ENCODE results near the gene NUP133. TPM values are rescaled to one million over a fixed set of nuclear protein-coding genes. Genes with fewer than 3 reads are reported as not detected.

Gene NUP133
- total and polyA plus RNA-seq, 2 experiments from 2014 or later = 29.5 to 65.4 TPM

DNA sequence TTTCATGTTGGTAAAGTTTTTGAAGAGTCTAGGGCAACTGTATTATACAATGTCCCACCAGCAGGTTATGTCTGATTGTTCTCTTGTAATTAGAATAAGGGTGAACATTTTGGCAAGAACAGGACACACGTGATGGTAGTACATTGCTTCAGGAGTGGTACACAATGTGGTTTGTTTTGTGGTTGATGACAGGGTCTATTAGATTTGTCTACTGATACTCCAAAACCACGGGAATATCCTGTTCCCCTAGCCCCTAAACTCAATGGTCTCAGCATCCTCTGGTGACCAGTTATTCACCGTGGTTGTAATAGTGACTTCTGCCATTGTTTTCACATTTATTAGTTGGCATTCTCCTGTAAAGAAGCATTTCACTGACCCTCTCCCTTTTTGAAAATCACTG, 52.1 kb downstream of the NUP133 start (continued):
- TF ChIP-seq, protein P1, sequence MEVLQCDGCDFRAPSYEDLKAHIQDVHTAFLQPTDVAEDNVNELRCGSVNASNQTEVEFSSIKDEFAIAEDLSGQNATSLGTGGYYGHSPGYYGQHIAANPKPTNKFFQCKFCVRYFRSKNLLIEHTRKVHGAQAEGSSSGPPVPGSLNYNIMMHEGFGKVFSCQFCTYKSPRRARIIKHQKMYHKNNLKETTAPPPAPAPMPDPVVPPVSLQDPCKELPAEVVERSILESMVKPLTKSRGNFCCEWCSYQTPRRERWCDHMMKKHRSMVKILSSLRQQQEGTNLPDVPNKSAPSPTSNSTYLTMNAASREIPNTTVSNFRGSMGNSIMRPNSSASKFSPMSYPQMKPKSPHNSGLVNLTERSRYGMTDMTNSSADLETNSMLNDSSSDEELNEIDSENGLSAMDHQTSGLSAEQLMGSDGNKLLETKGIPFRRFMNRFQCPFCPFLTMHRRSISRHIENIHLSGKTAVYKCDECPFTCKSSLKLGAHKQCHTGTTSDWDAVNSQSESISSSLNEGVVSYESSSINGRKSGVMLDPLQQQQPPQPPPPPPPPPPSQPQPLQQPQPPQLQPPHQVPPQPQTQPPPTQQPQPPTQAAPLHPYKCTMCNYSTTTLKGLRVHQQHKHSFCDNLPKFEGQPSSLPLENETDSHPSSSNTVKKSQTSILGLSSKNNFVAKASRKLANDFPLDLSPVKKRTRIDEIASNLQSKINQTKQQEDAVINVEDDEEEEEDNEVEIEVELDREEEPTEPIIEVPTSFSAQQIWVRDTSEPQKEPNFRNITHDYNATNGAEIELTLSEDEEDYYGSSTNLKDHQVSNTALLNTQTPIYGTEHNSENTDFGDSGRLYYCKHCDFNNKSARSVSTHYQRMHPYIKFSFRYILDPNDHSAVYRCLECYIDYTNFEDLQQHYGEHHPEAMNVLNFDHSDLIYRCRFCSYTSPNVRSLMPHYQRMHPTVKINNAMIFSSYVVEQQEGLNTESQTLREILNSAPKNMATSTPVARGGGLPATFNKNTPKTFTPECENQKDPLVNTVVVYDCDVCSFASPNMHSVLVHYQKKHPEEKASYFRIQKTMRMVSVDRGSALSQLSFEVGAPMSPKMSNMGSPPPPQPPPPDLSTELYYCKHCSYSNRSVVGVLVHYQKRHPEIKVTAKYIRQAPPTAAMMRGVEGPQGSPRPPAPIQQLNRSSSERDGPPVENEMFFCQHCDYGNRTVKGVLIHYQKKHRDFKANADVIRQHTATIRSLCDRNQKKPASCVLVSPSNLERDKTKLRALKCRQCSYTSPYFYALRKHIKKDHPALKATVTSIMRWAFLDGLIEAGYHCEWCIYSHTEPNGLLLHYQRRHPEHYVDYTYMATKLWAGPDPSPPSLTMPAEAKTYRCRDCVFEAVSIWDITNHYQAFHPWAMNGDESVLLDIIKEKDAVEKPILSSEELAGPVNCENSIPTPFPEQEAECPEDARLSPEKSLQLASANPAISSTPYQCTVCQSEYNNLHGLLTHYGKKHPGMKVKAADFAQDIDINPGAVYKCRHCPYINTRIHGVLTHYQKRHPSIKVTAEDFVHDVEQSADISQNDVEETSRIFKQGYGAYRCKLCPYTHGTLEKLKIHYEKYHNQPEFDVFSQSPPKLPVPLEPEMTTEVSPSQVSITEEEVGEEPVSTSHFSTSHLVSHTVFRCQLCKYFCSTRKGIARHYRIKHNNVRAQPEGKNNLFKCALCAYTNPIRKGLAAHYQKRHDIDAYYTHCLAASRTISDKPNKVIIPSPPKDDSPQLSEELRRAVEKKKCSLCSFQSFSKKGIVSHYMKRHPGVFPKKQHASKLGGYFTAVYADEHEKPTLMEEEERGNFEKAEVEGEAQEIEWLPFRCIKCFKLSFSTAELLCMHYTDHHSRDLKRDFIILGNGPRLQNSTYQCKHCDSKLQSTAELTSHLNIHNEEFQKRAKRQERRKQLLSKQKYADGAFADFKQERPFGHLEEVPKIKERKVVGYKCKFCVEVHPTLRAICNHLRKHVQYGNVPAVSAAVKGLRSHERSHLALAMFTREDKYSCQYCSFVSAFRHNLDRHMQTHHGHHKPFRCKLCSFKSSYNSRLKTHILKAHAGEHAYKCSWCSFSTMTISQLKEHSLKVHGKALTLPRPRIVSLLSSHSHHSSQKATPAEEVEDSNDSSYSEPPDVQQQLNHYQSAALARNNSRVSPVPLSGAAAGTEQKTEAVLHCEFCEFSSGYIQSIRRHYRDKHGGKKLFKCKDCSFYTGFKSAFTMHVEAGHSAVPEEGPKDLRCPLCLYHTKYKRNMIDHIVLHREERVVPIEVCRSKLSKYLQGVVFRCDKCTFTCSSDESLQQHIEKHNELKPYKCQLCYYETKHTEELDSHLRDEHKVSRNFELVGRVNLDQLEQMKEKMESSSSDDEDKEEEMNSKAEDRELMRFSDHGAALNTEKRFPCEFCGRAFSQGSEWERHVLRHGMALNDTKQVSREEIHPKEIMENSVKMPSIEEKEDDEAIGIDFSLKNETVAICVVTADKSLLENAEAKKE (CRISPR knock-in tag; IDR thresholded peaks at IDR 0.05) = no peak
- TF ChIP-seq NANOG (IDR thresholded peaks at IDR 0.05; ENCODE audit: borderline replicate concordance) (no peak), POLR2AphosphoS5 (IDR thresholded peaks at IDR 0.05; ENCODE audit: low read depth) (no peak), STAT1 (IDR thresholded peaks at IDR 0.05; ENCODE audit: unreplicated experiment) (no peak), CREB1 (CRISPR knock-in tag; IDR thresholded peaks at IDR 0.05; ENCODE audit: low read depth) (no peak), EZH2 (IDR thresholded peaks at IDR 0.05; ENCODE audit: low read depth, unreplicated experiment) (no peak), JUNB (IDR thresholded peaks at IDR 0.05; ENCODE audit: unreplicated experiment) (no peak)
- TF ChIP-seq, protein P2, sequence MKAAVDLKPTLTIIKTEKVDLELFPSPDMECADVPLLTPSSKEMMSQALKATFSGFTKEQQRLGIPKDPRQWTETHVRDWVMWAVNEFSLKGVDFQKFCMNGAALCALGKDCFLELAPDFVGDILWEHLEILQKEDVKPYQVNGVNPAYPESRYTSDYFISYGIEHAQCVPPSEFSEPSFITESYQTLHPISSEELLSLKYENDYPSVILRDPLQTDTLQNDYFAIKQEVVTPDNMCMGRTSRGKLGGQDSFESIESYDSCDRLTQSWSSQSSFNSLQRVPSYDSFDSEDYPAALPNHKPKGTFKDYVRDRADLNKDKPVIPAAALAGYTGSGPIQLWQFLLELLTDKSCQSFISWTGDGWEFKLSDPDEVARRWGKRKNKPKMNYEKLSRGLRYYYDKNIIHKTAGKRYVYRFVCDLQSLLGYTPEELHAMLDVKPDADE (IDR thresholded peaks at IDR 0.05) = no peak

DNA sequence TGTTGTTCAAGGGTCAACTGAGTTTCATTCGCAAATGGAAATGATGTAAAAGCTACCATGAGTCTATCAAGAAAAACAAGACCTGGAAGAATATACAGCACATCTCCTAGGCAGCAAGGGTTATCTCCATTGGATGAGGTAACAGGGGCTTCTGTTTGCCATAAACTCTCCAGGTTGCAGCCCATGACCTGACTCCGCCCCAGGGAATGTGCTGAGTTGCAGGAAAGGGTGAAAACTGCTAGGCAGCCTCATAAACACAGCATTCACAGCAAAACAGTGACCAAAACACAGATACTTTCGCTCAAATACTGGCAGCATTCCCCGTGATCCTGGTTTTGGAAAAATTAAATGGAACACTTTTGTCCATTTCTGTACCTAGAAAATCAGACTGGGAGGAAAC, 54.1 kb downstream of the NUP133 start:
- peaks cover 16% of the 10 kb centered on the region; the same call in 1 of the 2 replicates for H3K36me3 ChIP-seq (ENCODE audit: insufficient read depth)
- no peaks in the 10 kb centered on the region for H3K27me3 ChIP-seq (ENCODE audit: insufficient read depth)
- H3K4me3 ChIP-seq = no peak overlapping the region
- peaks cover 2% of the 10 kb centered on the region for H3K27me3 Mint-ChIP-seq (ENCODE audit: insufficient read depth, low read depth, poor library complexity)
- DNase-seq (ENCODE audit: low spot score) (peak; percentile 17), ATAC-seq (no peak)
- H3K9me3 Mint-ChIP-seq = no peaks in the 10 kb centered on the region
- no peaks in the 10 kb centered on the region for H3K4me1 Mint-ChIP-seq
- H3K4me2 ChIP-seq = no peak overlapping the region
- no peak overlapping the region for H3K27ac ChIP-seq (ENCODE audit: low read depth)
- no peak overlapping the region for H3K4me3 Mint-ChIP-seq
- TF ChIP-seq ZNF114 (CRISPR knock-in tag; IDR thresholded peaks at IDR 0.05) (no peak), EZH2phosphoT487 (IDR thresholded peaks at IDR 0.05; ENCODE audit: unreplicated experiment) (no peak), POLR2AphosphoS5 (IDR thresholded peaks at IDR 0.05; ENCODE audit: low read depth) (no peak), ZNF331 (CRISPR knock-in tag; IDR thresholded peaks at IDR 0.05; ENCODE audit: low read depth) (no peak), NANOG (IDR thresholded peaks at IDR 0.05; ENCODE audit: borderline replicate concordance) (no peak)
- TF ChIP-seq, protein P2 (IDR thresholded peaks at IDR 0.05) = no peak
- H2AFZ ChIP-seq = no peak overlapping the region
- peaks cover 4% of the 10 kb centered on the region; the same call in 1 of the 2 replicates for H4K20me1 ChIP-seq (replicated peaks; ENCODE audit: insufficient read depth)
- H3K27ac Mint-ChIP-seq = no peak overlapping the region
- H3K9me2 ChIP-seq (ENCODE audit: insufficient read depth) = no peaks in the 10 kb centered on the region
- H3F3A ChIP-seq (replicated peaks; ENCODE audit: low read depth) = no peaks in the 10 kb centered on the region
- peaks cover 28% of the 10 kb centered on the region for H3K36me3 Mint-ChIP-seq (ENCODE audit: low read depth)
- no peaks in the 10 kb centered on the region for H3K4me1 ChIP-seq (ENCODE audit: insufficient read depth)
- H3K79me2 ChIP-seq (replicated peaks; ENCODE audit: insufficient read depth) = no peaks in the 10 kb centered on the region
